Keratinocyte (primary cell): ENCODE results near the gene LRRC8C. TPM values are rescaled to one million over a fixed set of nuclear protein-coding genes. Genes with fewer than 3 reads are reported as not detected.

Source experiments
- DNase-seq: peaks from one replicate; pipeline ENCODE4 v3.0.0-alpha.2; 2011; ENCODE audit warnings: low read depth, missing footprints, low spot score
- FAIRE-seq: peaks from 2 replicates; lab custom pipeline; 2011; peaks lifted over from hg19 to GRCh38; lab: Jason Lieb, UNC
- H2AFZ ChIP-seq: 2 replicates; pipeline ENCODE4 v1.6.0; 2012; ENCODE audit warnings: low read length, control low read depth, inconsistent platforms; ENCODE audit not compliant: control insufficient read depth
- H3K27ac ChIP-seq: 2 replicates; pipeline ENCODE4 v1.5.1; 2011; ENCODE audit warnings: low read length; ENCODE audit not compliant: control insufficient read depth, insufficient read depth
- H3K27me3 ChIP-seq: 3 replicates; pipeline ENCODE4 v1.6.0; 2011; ENCODE audit warnings: low read length; ENCODE audit not compliant: control insufficient read depth, insufficient read depth; ENCODE audit errors: extremely low read depth
- H3K36me3 ChIP-seq, 2 experiments: 2 replicates in 1 of 2; 3 replicates in 1 of 2; pipeline ENCODE4 v1.5.1; 2011; ENCODE audit warnings: low read length in 2 of 2, mild to moderate bottlenecking in 1 of 2; ENCODE audit not compliant: control insufficient read depth in 2 of 2, insufficient read depth in 2 of 2; ENCODE audit errors: extremely low read depth in 1 of 2
- H3K4me1 ChIP-seq: 3 replicates; pipeline ENCODE4 v1.5.1; 2011; ENCODE audit warnings: low read length; ENCODE audit not compliant: control insufficient read depth, insufficient read depth; ENCODE audit errors: extremely low read depth
- H3K4me2 ChIP-seq: 3 replicates; pipeline ENCODE4 v1.6.0; 2011; ENCODE audit warnings: low read depth, low read length; ENCODE audit not compliant: control insufficient read depth, insufficient read depth; ENCODE audit errors: extremely low read depth
- H3K4me3 ChIP-seq, 3 experiments: fragments of 200-600 bp in 1 of 3; sonication (generic) in 1 of 3; 2 replicates in 2 of 3; 3 replicates in 1 of 3; pipeline ENCODE4 v1.5.1; 2011 to 2016; ENCODE audit warnings: low read length in 3 of 3, mild to moderate bottlenecking in 3 of 3, control low read depth in 2 of 3, inconsistent platforms in 1 of 3, low read depth in 1 of 3, mixed read lengths in 1 of 3, mixed run types in 1 of 3, moderate library complexity in 1 of 3; ENCODE audit not compliant: control insufficient read depth in 2 of 3, insufficient read depth in 2 of 3; ENCODE audit errors: extremely low read depth in 1 of 3
- H3K79me2 ChIP-seq: 2 replicates; pipeline ENCODE4 v1.6.0; 2012; ENCODE audit warnings: low read length; ENCODE audit not compliant: control insufficient read depth, insufficient read depth
- H3K9ac ChIP-seq: 3 replicates; pipeline ENCODE4 v1.6.0; 2011; ENCODE audit warnings: low read length; ENCODE audit not compliant: control insufficient read depth, insufficient read depth; ENCODE audit errors: extremely low read depth
- H3K9me1 ChIP-seq: 3 replicates; pipeline ENCODE4 v1.6.0; 2011; ENCODE audit warnings: low read length; ENCODE audit not compliant: control insufficient read depth, insufficient read depth; ENCODE audit errors: extremely low read depth
- H3K9me3 ChIP-seq: 2 replicates; pipeline ENCODE4 v1.5.1; 2012; ENCODE audit warnings: low read depth, low read length; ENCODE audit not compliant: control insufficient read depth
- H4K20me1 ChIP-seq: 3 replicates; pipeline ENCODE4 v1.6.0; 2011; ENCODE audit warnings: low read length; ENCODE audit not compliant: control insufficient read depth, insufficient read depth; ENCODE audit errors: extremely low read depth
- EZH2 ChIP-seq: IDR thresholded peaks from one replicate; pipeline ENCODE4 v1.6.1; 2012; ENCODE audit warnings: inconsistent platforms, mild to moderate bottlenecking, low read length, moderate library complexity
- dilution Hi-C: fragments of 300-500 bp; cut with MboI; formaldehyde crosslinking; loops from one replicate; pipeline ENCODE4 v1.7.0; 2020; ENCODE audit warnings: low sequenced_read_pairs; ENCODE audit not compliant: extremely low pct_ligation_motif_present
- polyA plus RNA-seq, 5 experiments: library from polyadenylated mRNA; depleted of rRNA in 3 of 5; stranded (reverse) in 3 of 5; stranded (forward) in 1 of 5; unstranded in 1 of 5; fragments of >200 nt; gene quantifications; 1 replicate in 1 of 5; 2 replicates in 3 of 5; 3 replicates in 1 of 5; pipeline versions ENCODE4 v1.2.1 to v1.2.3, GENCODE V29; 2011 to 2012; ENCODE audit warnings: missing spikeins in 2 of 5, low read depth in 1 of 5, low replicate concordance in 1 of 5
- TF ChIP-seq, protein P1 (sequence below), 3 experiments: IDR thresholded peaks in 1 of 3; conservative IDR thresholded peaks in 1 of 3; optimal IDR thresholded peaks in 1 of 3; 2 replicates in 2 of 3; 3 replicates in 1 of 3; pipeline versions ENCODE3 to v1.5.1; 2011; ENCODE audit warnings: low read length in 3 of 3, mild to moderate bottlenecking in 3 of 3, moderate library complexity in 2 of 3, control low read depth in 1 of 3, inconsistent platforms in 1 of 3; ENCODE audit not compliant: insufficient read depth in 2 of 3; ENCODE audit errors: extremely low read depth in 1 of 3

The LRRC8C gene
- polyA plus RNA-seq, 1 donor (not counting 4 experiments of a cell fraction or from before 2014, with no cell fraction given) = 18.4 TPM

DNA sequence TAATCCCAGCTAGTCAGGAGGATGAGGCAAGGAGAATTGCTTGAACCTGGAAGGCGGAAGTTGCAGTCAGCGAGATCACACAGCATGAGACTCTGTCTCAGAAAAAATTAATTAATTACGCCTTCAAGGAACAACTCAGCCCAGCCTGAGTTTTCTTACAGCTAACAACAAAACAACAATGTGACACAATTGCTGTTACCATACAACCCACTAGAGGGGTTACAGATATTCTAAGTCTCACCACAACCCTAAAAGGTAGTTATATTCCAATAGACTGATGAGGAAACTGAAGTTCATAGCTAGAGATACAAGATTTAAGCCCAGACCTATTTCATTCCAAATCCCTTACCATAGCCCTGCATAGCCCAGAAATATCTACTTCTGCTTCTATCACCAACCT is 2.9 kb upstream of the LRRC8C start:
- H3K79me2 ChIP-seq = peaks cover 16% of the 10 kb centered on the region
- H3K27ac ChIP-seq = no peak overlapping the region
- no peak overlapping the region for H3K9ac ChIP-seq
- no peak overlapping the region for H2AFZ ChIP-seq
- H4K20me1 ChIP-seq = no peaks in the 10 kb centered on the region
- FAIRE-seq = no peak
- no peak overlapping the region for H3K4me2 ChIP-seq
- no peaks in the 10 kb centered on the region for H3K27me3 ChIP-seq
- peaks cover 11% of the 10 kb centered on the region for H3K4me1 ChIP-seq
- no peaks in the 10 kb centered on the region for H3K9me1 ChIP-seq
- H3K9me3 ChIP-seq = no peaks in the 10 kb centered on the region
- dilution Hi-C loops = no loop called here
- H3K4me3 ChIP-seq = no peak overlapping the region
- no peaks in the 10 kb centered on the region for H3K36me3 ChIP-seq
- TF ChIP-seq, protein P1, sequence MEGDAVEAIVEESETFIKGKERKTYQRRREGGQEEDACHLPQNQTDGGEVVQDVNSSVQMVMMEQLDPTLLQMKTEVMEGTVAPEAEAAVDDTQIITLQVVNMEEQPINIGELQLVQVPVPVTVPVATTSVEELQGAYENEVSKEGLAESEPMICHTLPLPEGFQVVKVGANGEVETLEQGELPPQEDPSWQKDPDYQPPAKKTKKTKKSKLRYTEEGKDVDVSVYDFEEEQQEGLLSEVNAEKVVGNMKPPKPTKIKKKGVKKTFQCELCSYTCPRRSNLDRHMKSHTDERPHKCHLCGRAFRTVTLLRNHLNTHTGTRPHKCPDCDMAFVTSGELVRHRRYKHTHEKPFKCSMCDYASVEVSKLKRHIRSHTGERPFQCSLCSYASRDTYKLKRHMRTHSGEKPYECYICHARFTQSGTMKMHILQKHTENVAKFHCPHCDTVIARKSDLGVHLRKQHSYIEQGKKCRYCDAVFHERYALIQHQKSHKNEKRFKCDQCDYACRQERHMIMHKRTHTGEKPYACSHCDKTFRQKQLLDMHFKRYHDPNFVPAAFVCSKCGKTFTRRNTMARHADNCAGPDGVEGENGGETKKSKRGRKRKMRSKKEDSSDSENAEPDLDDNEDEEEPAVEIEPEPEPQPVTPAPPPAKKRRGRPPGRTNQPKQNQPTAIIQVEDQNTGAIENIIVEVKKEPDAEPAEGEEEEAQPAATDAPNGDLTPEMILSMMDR (optimal IDR thresholded peaks at IDR 0.05 in 1 of 3, IDR thresholded peaks at IDR 0.05 in 1 of 3, conservative IDR thresholded peaks at IDR 0.05 in 1 of 3; ENCODE audit: extremely low read depth in 1 of 3, insufficient read depth in 2 of 3, low read length in 3 of 3) = no peak
- TF ChIP-seq EZH2 = no peak
- no peak for DNase-seq

- Histone ChIP-seq H3K27ac (peak overlapping the region; percentile 25), H3K4me3 (peak overlapping the region; percentile 75 to 97 (median 97)), H3K4me1 (peaks cover 29% of the 10 kb centered on the region), H2AFZ (peak overlapping the region; percentile 64), H3K9me3 (no peaks in the 10 kb centered on the region), H3K27me3 (no peaks in the 10 kb centered on the region), H3K36me3 (no peaks in the 10 kb centered on the region), H3K9me1 (no peaks in the 10 kb centered on the region), H3K79me2 (peaks cover 27% of the 10 kb centered on the region), H3K9ac (peak overlapping the region; percentile 86), H3K4me2 (peak overlapping the region; percentile 86), H4K20me1 (no peaks in the 10 kb centered on the region)
- peak; percentile 80 for FAIRE-seq
- DNase-seq = no peak
- dilution Hi-C loops = no loop called here
- TF ChIP-seq EZH2 = no peak
These were observed 884 bp upstream of the LRRC8C start for GRCh38 chr1:89631816-89632656.
